Measurements from ENCODE around the gene ACTL8.

- TF ChIP-seq, protein P1, sequence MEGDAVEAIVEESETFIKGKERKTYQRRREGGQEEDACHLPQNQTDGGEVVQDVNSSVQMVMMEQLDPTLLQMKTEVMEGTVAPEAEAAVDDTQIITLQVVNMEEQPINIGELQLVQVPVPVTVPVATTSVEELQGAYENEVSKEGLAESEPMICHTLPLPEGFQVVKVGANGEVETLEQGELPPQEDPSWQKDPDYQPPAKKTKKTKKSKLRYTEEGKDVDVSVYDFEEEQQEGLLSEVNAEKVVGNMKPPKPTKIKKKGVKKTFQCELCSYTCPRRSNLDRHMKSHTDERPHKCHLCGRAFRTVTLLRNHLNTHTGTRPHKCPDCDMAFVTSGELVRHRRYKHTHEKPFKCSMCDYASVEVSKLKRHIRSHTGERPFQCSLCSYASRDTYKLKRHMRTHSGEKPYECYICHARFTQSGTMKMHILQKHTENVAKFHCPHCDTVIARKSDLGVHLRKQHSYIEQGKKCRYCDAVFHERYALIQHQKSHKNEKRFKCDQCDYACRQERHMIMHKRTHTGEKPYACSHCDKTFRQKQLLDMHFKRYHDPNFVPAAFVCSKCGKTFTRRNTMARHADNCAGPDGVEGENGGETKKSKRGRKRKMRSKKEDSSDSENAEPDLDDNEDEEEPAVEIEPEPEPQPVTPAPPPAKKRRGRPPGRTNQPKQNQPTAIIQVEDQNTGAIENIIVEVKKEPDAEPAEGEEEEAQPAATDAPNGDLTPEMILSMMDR (IDR thresholded peaks at IDR 0.05) = no peak
- TF ChIP-seq POLR2A (IDR thresholded peaks at IDR 0.05) = no peak
- TF ChIP-seq POLR2AphosphoS5 (IDR thresholded peaks at IDR 0.05) = no peak
- no peak for TF ChIP-seq EP300 (IDR thresholded peaks at IDR 0.05; ENCODE audit: low read depth)
Observed at GRCh38 chr1:17759114-17759513, 4.0 kb downstream of the ACTL8 start.
